Measurements from ENCODE around the gene CCDC57. TPM values are rescaled to one million over a fixed set of nuclear protein-coding genes. Genes with fewer than 3 reads are reported as not detected.

Gene CCDC57
- total and polyA plus RNA-seq, 2 of the 4 experiments (the other 2 are of a cell fraction): 7.3 to 31.3 TPM

GRCh38 chr17:82255402-82255972 is 42.8 kb upstream of the CCDC57 start:
- H3K4ac ChIP-seq (ENCODE audit: low read depth, low read length): no peak overlapping the region
- H3K18ac ChIP-seq (ENCODE audit: low read depth, low read length): no peak overlapping the region
- no peak overlapping the region for H2AK5ac ChIP-seq (ENCODE audit: low read depth, low read length)
- dilution Hi-C loops (cut with HindIII; ENCODE audit: low sequenced_read_pairs, unreplicated experiment): no loop called here
- H3K4me2 ChIP-seq (ENCODE audit: low read depth, low read length): no peak overlapping the region
- intact Hi-C loops (cut with micrococcal nuclease): no loop called here
- no peak overlapping the region for H3K14ac ChIP-seq (replicated peaks; ENCODE audit: low read depth, low read length)
- H3K36me3 ChIP-seq (ENCODE audit: control insufficient read depth, insufficient read depth, low read length): peaks cover 73% of the 10 kb centered on the region
- H3K79me1 ChIP-seq (ENCODE audit: low read depth in 1 of 2, low read length in 2 of 2): peaks cover 41 to 77% of the 10 kb centered on the region in 2 experiments
- peaks cover 11% of the 10 kb centered on the region for H3K9me1 ChIP-seq (ENCODE audit: insufficient read depth, low read length)
- peak overlapping the region; percentile 26 for H2AFZ ChIP-seq (replicated peaks; ENCODE audit: low read length, poor library complexity)
- no peak overlapping the region for H2BK20ac ChIP-seq (ENCODE audit: low read depth, low read length)
- H3K4me1 ChIP-seq (ENCODE audit: control insufficient read depth, insufficient read depth, low read length): no peaks in the 10 kb centered on the region
- POLR2A ChIA-PET (ENCODE audit: unreplicated experiment): interaction anchor here (0.6 kb wide), 1 partner anchor 11 kb away, joined by 3 read pairs; no protein-coding TSS in a partner anchor
- no peak overlapping the region for H4K8ac ChIP-seq (ENCODE audit: low read depth in 2 of 2, low read length in 2 of 2)
- H4K91ac ChIP-seq (ENCODE audit: insufficient read depth, low read depth, low read length): no peak overlapping the region
- no peak overlapping the region for H2BK5ac ChIP-seq (ENCODE audit: low read depth, low read length, poor library complexity, severe bottlenecking)
- no peak overlapping the region for H2BK15ac ChIP-seq (ENCODE audit: low read depth, low read length)
- 94% methylated on average over 2 of the region's 15 CpGs; no CpG with 5 or more reads in 1 of the 2 experiments for WGBS, 2 experiments (ENCODE audit: extremely low coverage in 2 of 2, insufficient read length in 1 of 2)
- DNase-seq (no peak), ATAC-seq (ENCODE audit: low read depth) (no peak)
- no peak overlapping the region for H3K9ac ChIP-seq (ENCODE audit: low read depth, low read length)
- CTCF ChIA-PET: no interaction called here
- H4K20me1 ChIP-seq (ENCODE audit: insufficient read depth, low read length): peaks cover 81% of the 10 kb centered on the region
- no peak overlapping the region for H3K56ac ChIP-seq (ENCODE audit: extremely low read depth, insufficient read depth, low read length)
- no peak overlapping the region for H3K27ac ChIP-seq (ENCODE audit: insufficient read depth, low read length)
- no peak overlapping the region for H3K23ac ChIP-seq (ENCODE audit: low read depth, low read length)
- peak overlapping the region; percentile 74 for H2AK9ac ChIP-seq (replicated peaks; ENCODE audit: low read depth, low read length, poor library complexity)
- H4K5ac ChIP-seq (ENCODE audit: low read depth, low read length): no peak overlapping the region
- BruUV-seq (replicated peaks): no TSS peak
- H2BK120ac ChIP-seq (ENCODE audit: low read depth, low read length): no peak overlapping the region
- in situ Hi-C loops (cut with MboI; ENCODE audit: low sequenced_read_pairs): no loop called here
- H3K27me3 ChIP-seq (ENCODE audit: control insufficient read depth, insufficient read depth, low read length): no peaks in the 10 kb centered on the region
- TF ChIP-seq NFE2L2 (IDR thresholded peaks at IDR 0.05; ENCODE audit: low read depth, low read length) (no peak), POLR2A (IDR thresholded peaks at IDR 0.05; ENCODE audit: low read depth, low read length) (no peak), SMC3 (IDR thresholded peaks at IDR 0.05; ENCODE audit: low read depth, low read length) (no peak), MAZ (IDR thresholded peaks at IDR 0.05; ENCODE audit: borderline replicate concordance, low read depth, low read length) (no peak), RCOR1 (IDR thresholded peaks at IDR 0.05; ENCODE audit: insufficient replicate concordance, low read length) (no peak), RAD21 (IDR thresholded peaks at IDR 0.05; ENCODE audit: low read length) (no peak), MXI1 (IDR thresholded peaks at IDR 0.05; ENCODE audit: borderline replicate concordance, low read depth, low read length) (no peak), RFX5 (IDR thresholded peaks at IDR 0.05; ENCODE audit: low read depth, low read length) (no peak), CEBPB (IDR thresholded peaks at IDR 0.05; ENCODE audit: low read depth, low read length) (no peak), ELK1 (IDR thresholded peaks at IDR 0.05; ENCODE audit: borderline replicate concordance, low read depth, low read length) (no peak), FOS (IDR thresholded peaks at IDR 0.05; ENCODE audit: low read depth, low read length) (no peak), BHLHE40 (IDR thresholded peaks at IDR 0.05; ENCODE audit: low read depth, low read length) (no peak), MAFK (IDR thresholded peaks at IDR 0.05; ENCODE audit: low read depth, low read length) (no peak), CHD1 (IDR thresholded peaks at IDR 0.05; ENCODE audit: low read depth, low read length) (no peak)
- TF ChIP-seq, protein P1, sequence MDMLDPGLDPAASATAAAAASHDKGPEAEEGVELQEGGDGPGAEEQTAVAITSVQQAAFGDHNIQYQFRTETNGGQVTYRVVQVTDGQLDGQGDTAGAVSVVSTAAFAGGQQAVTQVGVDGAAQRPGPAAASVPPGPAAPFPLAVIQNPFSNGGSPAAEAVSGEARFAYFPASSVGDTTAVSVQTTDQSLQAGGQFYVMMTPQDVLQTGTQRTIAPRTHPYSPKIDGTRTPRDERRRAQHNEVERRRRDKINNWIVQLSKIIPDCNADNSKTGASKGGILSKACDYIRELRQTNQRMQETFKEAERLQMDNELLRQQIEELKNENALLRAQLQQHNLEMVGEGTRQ (IDR thresholded peaks at IDR 0.05; ENCODE audit: low read depth, low read length): no peak
- TF ChIP-seq, protein P2, sequence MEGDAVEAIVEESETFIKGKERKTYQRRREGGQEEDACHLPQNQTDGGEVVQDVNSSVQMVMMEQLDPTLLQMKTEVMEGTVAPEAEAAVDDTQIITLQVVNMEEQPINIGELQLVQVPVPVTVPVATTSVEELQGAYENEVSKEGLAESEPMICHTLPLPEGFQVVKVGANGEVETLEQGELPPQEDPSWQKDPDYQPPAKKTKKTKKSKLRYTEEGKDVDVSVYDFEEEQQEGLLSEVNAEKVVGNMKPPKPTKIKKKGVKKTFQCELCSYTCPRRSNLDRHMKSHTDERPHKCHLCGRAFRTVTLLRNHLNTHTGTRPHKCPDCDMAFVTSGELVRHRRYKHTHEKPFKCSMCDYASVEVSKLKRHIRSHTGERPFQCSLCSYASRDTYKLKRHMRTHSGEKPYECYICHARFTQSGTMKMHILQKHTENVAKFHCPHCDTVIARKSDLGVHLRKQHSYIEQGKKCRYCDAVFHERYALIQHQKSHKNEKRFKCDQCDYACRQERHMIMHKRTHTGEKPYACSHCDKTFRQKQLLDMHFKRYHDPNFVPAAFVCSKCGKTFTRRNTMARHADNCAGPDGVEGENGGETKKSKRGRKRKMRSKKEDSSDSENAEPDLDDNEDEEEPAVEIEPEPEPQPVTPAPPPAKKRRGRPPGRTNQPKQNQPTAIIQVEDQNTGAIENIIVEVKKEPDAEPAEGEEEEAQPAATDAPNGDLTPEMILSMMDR (conservative IDR thresholded peaks at IDR 0.05; ENCODE audit: low read depth, low read length): no peak
- no peaks in the 10 kb centered on the region for H3K9me3 ChIP-seq (ENCODE audit: control insufficient read depth, insufficient read depth, low read length)
- H3K4me3 ChIP-seq (ENCODE audit: insufficient read depth, low read depth, low read length): no peak overlapping the region

All from IMR-90 (cell line).